ENCODE measurements around the gene CA5A. TPM values are rescaled to one million over a fixed set of nuclear protein-coding genes. Genes with fewer than 3 reads are reported as not detected.
A peak's percentile ranks its signal among the peaks of the same experiment; 100 is the strongest.
"Not testable (repeated sequence)": the region's sequence is repeated elsewhere in the genome, so short reads cannot be mapped to it uniquely, and the experiment has no call there.

Gene CA5A
- polyA plus RNA-seq, 4 donors, result under 0.01 TPM; not detected in 3

GRCh38 chr16:87869879-87870417 lies 66.4 kb downstream of the CA5A start:
- not testable (repeated sequence) for H3K36me3 ChIP-seq (ENCODE audit: control insufficient read depth in 3 of 3, insufficient read depth in 2 of 3, low read depth in 1 of 3, low read length in 3 of 3); FAIRE-seq; H3K4me3 ChIP-seq (ENCODE audit: low read depth in 1 of 3, low read length in 3 of 3); H3K9me3 ChIP-seq (ENCODE audit: control insufficient read depth in 2 of 2, insufficient read depth in 1 of 2, low read depth in 1 of 2, low read length in 1 of 2); H3K27me3 ChIP-seq (ENCODE audit: control insufficient read depth in 3 of 3, insufficient read depth in 3 of 3, low read length in 3 of 3); DNase-seq
- 83 to 92% (median 89%) methylated on average over 16 to 18 of the region's 18 CpGs for WGBS, 3 donors
- Histone ChIP-seq H3K4me1 (ENCODE audit: control insufficient read depth in 3 of 3, insufficient read depth in 2 of 3, low read depth in 1 of 3, low read length in 2 of 3) (peaks cover 3 to 35% (median 6%) of the 10 kb centered on the region in 3 donors), H3K27ac (ENCODE audit: low read depth in 1 of 3, low read length in 2 of 3) (peak overlapping the region in 1 of 3 donors; percentile 94)

GRCh38 chr16:87869061-87869878 lies 67.1 kb downstream of the CA5A start, which contains the start of gene SLC7A5:
TSS of gene SLC7A5 (minus strand) at chr16:87869507. CDS start at chr16:87869422, 85 bp downstream.
- H3K4me1 ChIP-seq (ENCODE audit: control insufficient read depth in 3 of 3, insufficient read depth in 2 of 3, low read depth in 1 of 3, low read length in 2 of 3), result peaks cover 3 to 31% (median 6%) of the 10 kb centered on the region in 3 donors
- not testable (repeated sequence) for H3K27me3 ChIP-seq (ENCODE audit: control insufficient read depth in 3 of 3, insufficient read depth in 3 of 3, low read length in 3 of 3); FAIRE-seq; H3K9me3 ChIP-seq (ENCODE audit: control insufficient read depth in 2 of 2, insufficient read depth in 1 of 2, low read depth in 1 of 2, low read length in 1 of 2); H3K36me3 ChIP-seq (ENCODE audit: control insufficient read depth in 3 of 3, insufficient read depth in 2 of 3, low read depth in 1 of 3, low read length in 3 of 3)
- DNase-seq, result peak; percentile 76 to 89
- H3K4me3 ChIP-seq (ENCODE audit: low read depth in 1 of 3, low read length in 3 of 3), result peak within 1 kb of the TSS; percentile 54 to 62 (median 60)
- WGBS, 3 donors, result 4 to 15% (median 9%) methylated on average over 42 to 109 of the region's 109 CpGs
- H3K27ac ChIP-seq (ENCODE audit: low read depth in 1 of 3, low read length in 2 of 3), result peak within 1 kb of the TSS in 2 of 3 donors; percentile 81 to 94

GRCh38 chr16:87868254-87869029 lies 67.9 kb downstream of the CA5A start:
- H3K4me3 ChIP-seq (ENCODE audit: low read depth in 1 of 3, low read length in 3 of 3), result peak overlapping the region; percentile 54 to 62 (median 60)
- H3K36me3 ChIP-seq (ENCODE audit: control insufficient read depth in 3 of 3, insufficient read depth in 2 of 3, low read depth in 1 of 3, low read length in 3 of 3), result peaks cover 0 to 14% (median 0%) of the 10 kb centered on the region in 3 donors
- peaks cover 3 to 31% (median 6%) of the 10 kb centered on the region in 3 donors for H3K4me1 ChIP-seq (ENCODE audit: control insufficient read depth in 3 of 3, insufficient read depth in 2 of 3, low read depth in 1 of 3, low read length in 2 of 3)
- H3K27me3 ChIP-seq (ENCODE audit: control insufficient read depth in 3 of 3, insufficient read depth in 3 of 3, low read length in 3 of 3); H3K9me3 ChIP-seq (ENCODE audit: control insufficient read depth in 2 of 2, insufficient read depth in 1 of 2, low read depth in 1 of 2, low read length in 1 of 2); FAIRE-seq: not testable (repeated sequence)
- DNase-seq, result peak; percentile 73 to 74
- 3 to 8% (median 7%) methylated on average over 29 to 37 of the region's 37 CpGs for WGBS, 3 donors
- peak overlapping the region in 2 of 3 donors; percentile 45 to 81 for H3K27ac ChIP-seq (ENCODE audit: low read depth in 1 of 3, low read length in 2 of 3)

GRCh38 chr16:87865902-87866555 lies 70.3 kb downstream of the CA5A start:
- peak in 1 of 2 donors; percentile 2 for DNase-seq
- not testable (repeated sequence) for H3K27me3 ChIP-seq (ENCODE audit: control insufficient read depth in 3 of 3, insufficient read depth in 3 of 3, low read length in 3 of 3); H3K9me3 ChIP-seq (ENCODE audit: control insufficient read depth in 2 of 2, insufficient read depth in 1 of 2, low read depth in 1 of 2, low read length in 1 of 2); H3K4me3 ChIP-seq (ENCODE audit: low read depth in 1 of 3, low read length in 3 of 3); FAIRE-seq
- peaks cover 0 to 28% (median 0%) of the 10 kb centered on the region in 3 donors for H3K36me3 ChIP-seq (ENCODE audit: control insufficient read depth in 3 of 3, insufficient read depth in 2 of 3, low read depth in 1 of 3, low read length in 3 of 3)
- H3K27ac ChIP-seq (ENCODE audit: low read depth in 1 of 3, low read length in 2 of 3), result peak overlapping the region in 1 of 3 donors; percentile 64
- WGBS, 3 donors, result 76 to 78% (median 77%) methylated on average over 15 to 16 of the region's 16 CpGs
- H3K4me1 ChIP-seq (ENCODE audit: control insufficient read depth in 3 of 3, insufficient read depth in 2 of 3, low read depth in 1 of 3, low read length in 2 of 3), result peaks cover 0 to 17% (median 2%) of the 10 kb centered on the region in 3 donors

- H3K27ac ChIP-seq (ENCODE audit: low read depth in 1 of 3, low read length in 2 of 3), result no peak overlapping the region
- 46 to 74% (median 50%) methylated on average over 15 of the region's 15 CpGs for WGBS, 3 donors
- H3K36me3 ChIP-seq (ENCODE audit: control insufficient read depth in 3 of 3, insufficient read depth in 2 of 3, low read depth in 1 of 3, low read length in 3 of 3), result peaks cover 0 to 36% (median 0%) of the 10 kb centered on the region in 3 donors
Observed at GRCh38 chr16:87864331-87864989, 71.9 kb downstream of the CA5A start.

GRCh38 chr16:87863327-87863635 lies 73.0 kb downstream of the CA5A start:
- peaks cover 0 to 44% (median 0%) of the 10 kb centered on the region in 3 donors for H3K36me3 ChIP-seq (ENCODE audit: control insufficient read depth in 3 of 3, insufficient read depth in 2 of 3, low read depth in 1 of 3, low read length in 3 of 3)
- not testable (repeated sequence) for H3K4me1 ChIP-seq (ENCODE audit: control insufficient read depth in 3 of 3, insufficient read depth in 2 of 3, low read depth in 1 of 3, low read length in 2 of 3); H3K27me3 ChIP-seq (ENCODE audit: control insufficient read depth in 3 of 3, insufficient read depth in 3 of 3, low read length in 3 of 3); H3K27ac ChIP-seq (ENCODE audit: low read depth in 1 of 3, low read length in 2 of 3); H3K4me3 ChIP-seq (ENCODE audit: low read depth in 1 of 3, low read length in 3 of 3); H3K9me3 ChIP-seq (ENCODE audit: control insufficient read depth in 2 of 2, insufficient read depth in 1 of 2, low read depth in 1 of 2, low read length in 1 of 2); FAIRE-seq; DNase-seq
- 50 to 75% (median 52%) methylated on average over 9 of the region's 9 CpGs for WGBS, 3 donors

More at GRCh38 chr16:87864331-87864989, 71.9 kb downstream of the CA5A start:
- Histone ChIP-seq H3K4me1 (ENCODE audit: control insufficient read depth in 3 of 3, insufficient read depth in 2 of 3, low read depth in 1 of 3, low read length in 2 of 3) (peaks cover 0 to 7% (median 0%) of the 10 kb centered on the region in 3 donors), H3K9me3 (ENCODE audit: control insufficient read depth in 2 of 2, insufficient read depth in 1 of 2, low read depth in 1 of 2, low read length in 1 of 2) (no peaks in the 10 kb centered on the region), H3K4me3 (ENCODE audit: low read depth in 1 of 3, low read length in 3 of 3) (no peak overlapping the region), H3K27me3 (ENCODE audit: control insufficient read depth in 3 of 3, insufficient read depth in 3 of 3, low read length in 3 of 3) (no peaks in the 10 kb centered on the region)
- DNase-seq (no peak), FAIRE-seq (no peak)

GRCh38 chr16:87862597-87863326 lies 73.6 kb downstream of the CA5A start:
- H3K9me3 ChIP-seq (ENCODE audit: control insufficient read depth in 2 of 2, insufficient read depth in 1 of 2, low read depth in 1 of 2, low read length in 1 of 2); H3K27me3 ChIP-seq (ENCODE audit: control insufficient read depth in 3 of 3, insufficient read depth in 3 of 3, low read length in 3 of 3); FAIRE-seq; H3K4me1 ChIP-seq (ENCODE audit: control insufficient read depth in 3 of 3, insufficient read depth in 2 of 3, low read depth in 1 of 3, low read length in 2 of 3); H3K4me3 ChIP-seq (ENCODE audit: low read depth in 1 of 3, low read length in 3 of 3); DNase-seq; H3K27ac ChIP-seq (ENCODE audit: low read depth in 1 of 3, low read length in 2 of 3): not testable (repeated sequence)
- 61 to 87% (median 72%) methylated on average over 25 to 26 of the region's 26 CpGs for WGBS, 3 donors
- peaks cover 0 to 44% (median 0%) of the 10 kb centered on the region in 3 donors for H3K36me3 ChIP-seq (ENCODE audit: control insufficient read depth in 3 of 3, insufficient read depth in 2 of 3, low read depth in 1 of 3, low read length in 3 of 3)

Data from small intestine (tissue), 7 donors.